MCF 10A (cell line): Measurements from ENCODE around the gene SCARF2. TPM values are rescaled to one million over a fixed set of nuclear protein-coding genes. Genes with fewer than 3 reads are reported as not detected.
"Not testable (repeated sequence)": the region's sequence is repeated elsewhere in the genome, so short reads cannot be mapped to it uniquely, and the experiment has no call there.

ENCODE experiments used
- BruUV-seq: library from RNA; stranded (reverse); fragments of 400-500 nt; replicated peaks from 2 replicates; lab custom pipeline; 2021; lab: Mats Ljungman, UMichigan
- CTCF ChIA-PET: fragments of 300-600 bp; sonication (Branson Sonifier 250); formaldehyde crosslinking; extraction: SDS; loops from one replicate; lab custom pipeline; 2021; ENCODE audit warnings: antibody characterized with exemption, inconsistent platforms; lab: Yijun Ruan, JAX
- POLR2A ChIA-PET: fragments of 300-600, 350-650 bp; sonication (Branson Sonifier 250); formaldehyde crosslinking; extraction: SDS; loops from one replicate; lab custom pipeline; 2020; ENCODE audit warnings: antibody characterized with exemption, inconsistent platforms; lab: Yijun Ruan, JAX
- DNase-seq: peaks from one replicate; pipeline ENCODE4 v3.0.0-alpha.2; 2018; ENCODE audit not compliant: unreplicated experiment
- H3K27ac Mint-ChIP-seq: one replicate; pipeline ENCODE4 v1.8.0; 2022; ENCODE audit warnings: mild to moderate bottlenecking, low read depth, mixed read lengths; ENCODE audit not compliant: unreplicated experiment
- H3K27me3 Mint-ChIP-seq: one replicate; pipeline ENCODE4 v1.8.0; 2022; ENCODE audit warnings: mixed read lengths; ENCODE audit not compliant: insufficient read depth, unreplicated experiment
- H3K36me3 Mint-ChIP-seq: one replicate; pipeline ENCODE4 v1.8.0; 2022; ENCODE audit warnings: mild to moderate bottlenecking, moderate library complexity, mixed read lengths; ENCODE audit not compliant: insufficient read depth, unreplicated experiment
- H3K4me1 Mint-ChIP-seq: one replicate; pipeline ENCODE4 v1.8.0; 2022; ENCODE audit warnings: mixed read lengths; ENCODE audit not compliant: insufficient read depth, unreplicated experiment
- H3K4me3 Mint-ChIP-seq: one replicate; pipeline ENCODE4 v1.8.0; 2022; ENCODE audit warnings: mild to moderate bottlenecking, moderate library complexity, mixed read lengths; ENCODE audit not compliant: unreplicated experiment
- H3K9me3 Mint-ChIP-seq: one replicate; pipeline ENCODE4 v1.8.0; 2022; ENCODE audit warnings: mixed read lengths; ENCODE audit not compliant: unreplicated experiment
- intact Hi-C: fragments of 100-400 bp; cut with micrococcal nuclease; formaldehyde crosslinking; loops from 2 replicates; pipeline ENCODE4 v1.14.1; 2022
- total RNA-seq: library from RNA; stranded (reverse); gene quantifications from 2 replicates; pipeline ENCODE4 v1.2.3, GENCODE V29; 2022
- TF ChIP-seq, protein P1 (sequence below): fragments of 200-600 bp; IDR thresholded peaks from one replicate; pipeline ENCODE4 v1.8.0; 2022; ENCODE audit warnings: antibody characterized with exemption, mild to moderate bottlenecking; ENCODE audit not compliant: unreplicated experiment

SCARF2 gene
- total RNA-seq, 1 experiment from 2014 or later = 0.35 TPM

DNA sequence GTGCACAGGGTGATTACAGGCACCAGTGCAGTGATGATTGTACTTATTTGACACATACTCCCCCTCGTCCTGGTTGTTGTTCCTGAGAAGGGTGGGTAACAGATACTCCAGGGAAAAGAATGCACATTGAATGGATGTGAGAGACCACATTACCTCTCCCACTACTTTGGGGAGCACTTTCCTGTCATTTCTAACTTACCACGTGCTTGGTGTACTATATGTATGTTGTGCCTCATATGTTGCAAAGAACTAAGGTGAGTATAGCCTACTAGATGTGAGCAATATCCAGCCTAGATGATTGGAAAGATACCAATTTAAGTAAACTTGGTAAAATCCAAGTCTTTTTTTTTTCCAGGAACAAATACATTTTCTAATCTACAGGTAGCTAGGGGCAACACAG lies 14.3 kb upstream of the SCARF2 start:
- POLR2A ChIA-PET = no interaction called here

DNA sequence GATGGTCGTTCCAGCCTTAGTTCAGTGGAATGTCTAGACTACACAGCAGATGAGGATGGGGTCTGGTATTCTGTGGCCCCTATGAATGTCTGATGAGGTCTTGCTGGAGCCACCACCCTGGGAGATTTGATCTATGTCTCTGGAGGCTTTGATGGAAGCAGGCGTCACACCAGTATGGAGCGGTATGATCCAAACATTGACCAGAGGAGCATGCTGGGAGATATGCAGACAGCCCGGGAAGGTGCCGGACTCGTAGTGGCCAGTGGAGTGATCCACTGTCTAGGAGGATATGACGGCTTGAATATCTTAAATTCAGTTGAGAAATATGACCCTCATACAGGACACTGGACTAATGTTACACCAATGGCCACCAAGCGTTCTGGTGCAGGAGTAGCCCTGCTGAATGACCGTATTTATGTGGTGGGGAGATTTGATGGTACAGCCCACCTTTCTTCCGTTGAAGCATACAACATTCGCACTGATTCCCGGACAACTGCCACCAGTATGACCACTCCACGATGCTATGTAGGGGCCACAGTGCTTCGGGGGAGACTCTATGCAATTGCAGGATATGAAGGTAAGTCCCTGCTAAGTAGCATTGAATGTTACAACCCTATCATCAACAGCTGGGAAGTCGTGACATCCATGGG lies 13.6 kb upstream of the SCARF2 start:
- BruUV-seq, H3K9me3 Mint-ChIP-seq, DNase-seq, H3K27me3 Mint-ChIP-seq, intact Hi-C loops, H3K4me1 Mint-ChIP-seq, CTCF ChIA-PET, H3K4me3 Mint-ChIP-seq, H3K27ac Mint-ChIP-seq: not testable (repeated sequence)
- POLR2A ChIA-PET = interaction anchor here (0.6 kb wide), 1 partner anchor 1579 kb away, joined by 3 read pairs; no protein-coding TSS in a partner anchor
- H3K36me3 Mint-ChIP-seq = peaks cover 34% of the 10 kb centered on the region

More for the DNA sequence above, 14.3 kb upstream of the SCARF2 start:
- TF ChIP-seq, protein P1, sequence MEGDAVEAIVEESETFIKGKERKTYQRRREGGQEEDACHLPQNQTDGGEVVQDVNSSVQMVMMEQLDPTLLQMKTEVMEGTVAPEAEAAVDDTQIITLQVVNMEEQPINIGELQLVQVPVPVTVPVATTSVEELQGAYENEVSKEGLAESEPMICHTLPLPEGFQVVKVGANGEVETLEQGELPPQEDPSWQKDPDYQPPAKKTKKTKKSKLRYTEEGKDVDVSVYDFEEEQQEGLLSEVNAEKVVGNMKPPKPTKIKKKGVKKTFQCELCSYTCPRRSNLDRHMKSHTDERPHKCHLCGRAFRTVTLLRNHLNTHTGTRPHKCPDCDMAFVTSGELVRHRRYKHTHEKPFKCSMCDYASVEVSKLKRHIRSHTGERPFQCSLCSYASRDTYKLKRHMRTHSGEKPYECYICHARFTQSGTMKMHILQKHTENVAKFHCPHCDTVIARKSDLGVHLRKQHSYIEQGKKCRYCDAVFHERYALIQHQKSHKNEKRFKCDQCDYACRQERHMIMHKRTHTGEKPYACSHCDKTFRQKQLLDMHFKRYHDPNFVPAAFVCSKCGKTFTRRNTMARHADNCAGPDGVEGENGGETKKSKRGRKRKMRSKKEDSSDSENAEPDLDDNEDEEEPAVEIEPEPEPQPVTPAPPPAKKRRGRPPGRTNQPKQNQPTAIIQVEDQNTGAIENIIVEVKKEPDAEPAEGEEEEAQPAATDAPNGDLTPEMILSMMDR = no peak
- H3K4me3 Mint-ChIP-seq = no peak overlapping the region
- H3K36me3 Mint-ChIP-seq = peaks cover 31% of the 10 kb centered on the region
- intact Hi-C loops = no loop called here
- H3K4me1 Mint-ChIP-seq = no peaks in the 10 kb centered on the region
- H3K27me3 Mint-ChIP-seq = no peaks in the 10 kb centered on the region
- no peaks in the 10 kb centered on the region for H3K9me3 Mint-ChIP-seq
- CTCF ChIA-PET = no interaction called here
- no TSS peak for BruUV-seq
- no peak for DNase-seq
- H3K27ac Mint-ChIP-seq = no peak overlapping the region

DNA sequence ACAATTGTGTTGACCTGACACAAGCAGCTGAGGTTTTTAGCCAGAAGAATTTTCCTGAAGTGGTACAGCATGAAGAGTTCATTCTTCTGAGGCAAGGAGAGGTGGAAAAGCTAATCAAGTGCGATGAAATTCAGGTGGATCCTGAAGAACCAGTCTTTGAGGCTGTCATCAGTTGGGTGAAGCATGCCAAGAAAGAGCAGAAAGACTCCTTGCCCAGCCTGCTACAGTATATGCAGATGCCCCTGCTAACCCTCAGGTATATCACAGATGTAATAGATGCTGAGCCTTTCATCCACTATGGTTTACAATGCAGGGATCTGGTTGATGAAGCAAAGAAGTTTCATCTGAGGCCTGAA lies 12.9 kb upstream of the SCARF2 start:
- H3K36me3 Mint-ChIP-seq = peaks cover 32% of the 10 kb centered on the region
- BruUV-seq = no TSS peak
- intact Hi-C loops = no loop called here
- no peaks in the 10 kb centered on the region for H3K27me3 Mint-ChIP-seq
- POLR2A ChIA-PET = interaction anchor here (0.5 to 0.6 kb wide), 2 partner anchors 57 to 1580 kb away, joined by 3 read pairs; partner anchors contain the start of gene MED15
- no peak overlapping the region for H3K4me3 Mint-ChIP-seq
- H3K27ac Mint-ChIP-seq = no peak overlapping the region
- H3K9me3 Mint-ChIP-seq = no peaks in the 10 kb centered on the region
- DNase-seq = no peak
- CTCF ChIA-PET = no interaction called here
- TF ChIP-seq, protein P1 = no peak
- no peaks in the 10 kb centered on the region for H3K4me1 Mint-ChIP-seq

- intact Hi-C loops = no loop called here
- CTCF ChIA-PET = no interaction called here
- peaks cover 32% of the 10 kb centered on the region for H3K36me3 Mint-ChIP-seq
- no peaks in the 10 kb centered on the region for H3K27me3 Mint-ChIP-seq
- POLR2A ChIA-PET = interaction anchor here (0.5 to 0.6 kb wide), 2 partner anchors 58 to 1581 kb away, joined by 3 read pairs; partner anchors contain the start of gene MED15
- no peak for DNase-seq
- TF ChIP-seq, protein P1 = no peak
- H3K4me1 Mint-ChIP-seq = no peaks in the 10 kb centered on the region
- H3K9me3 Mint-ChIP-seq = no peaks in the 10 kb centered on the region
- no TSS peak for BruUV-seq
- no peak overlapping the region for H3K27ac Mint-ChIP-seq
- no peak overlapping the region for H3K4me3 Mint-ChIP-seq
Observed at GRCh38 chr22:20449819-20450550, 12.4 kb upstream of the SCARF2 start.
